Astrocyte (in vitro differentiated cells and primary cell): ENCODE measurements around the gene PLCH2.

Experiments used
- EZH2 ChIP-seq: IDR thresholded peaks from 2 replicates; pipeline ENCODE4 v1.6.1; 2012; ENCODE audit warnings: mild to moderate bottlenecking, low read length, inconsistent platforms; ENCODE audit not compliant: insufficient read depth
- TF ChIP-seq, protein P1 (sequence below): IDR thresholded peaks from 2 replicates; pipeline ENCODE4 v1.5.1; 2011; ENCODE audit warnings: low read depth, mild to moderate bottlenecking, inconsistent platforms, low read length, moderate library complexity; ENCODE audit not compliant: insufficient read depth

DNA sequence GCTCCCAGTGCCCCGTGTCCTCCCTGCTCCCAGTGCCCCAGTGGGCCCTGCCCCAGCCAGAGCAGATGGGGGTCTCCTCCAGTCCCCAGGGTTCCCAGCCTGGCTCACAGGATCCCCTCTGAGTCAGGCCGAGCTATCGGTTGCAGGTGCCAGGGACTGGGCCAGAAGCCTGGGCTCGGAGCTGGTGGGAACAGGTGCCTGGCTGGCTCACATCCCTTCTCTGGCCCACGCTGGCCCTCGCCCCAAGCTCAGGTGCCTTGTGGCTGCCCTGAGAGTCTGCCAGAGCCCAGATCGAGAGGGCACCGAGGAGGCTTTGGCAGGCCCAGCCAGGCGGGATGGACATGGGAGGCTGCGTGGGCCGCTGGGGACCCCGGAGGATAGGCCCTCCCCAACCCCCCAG, 18.9 kb downstream of the PLCH2 start:
- TF ChIP-seq, protein P1, sequence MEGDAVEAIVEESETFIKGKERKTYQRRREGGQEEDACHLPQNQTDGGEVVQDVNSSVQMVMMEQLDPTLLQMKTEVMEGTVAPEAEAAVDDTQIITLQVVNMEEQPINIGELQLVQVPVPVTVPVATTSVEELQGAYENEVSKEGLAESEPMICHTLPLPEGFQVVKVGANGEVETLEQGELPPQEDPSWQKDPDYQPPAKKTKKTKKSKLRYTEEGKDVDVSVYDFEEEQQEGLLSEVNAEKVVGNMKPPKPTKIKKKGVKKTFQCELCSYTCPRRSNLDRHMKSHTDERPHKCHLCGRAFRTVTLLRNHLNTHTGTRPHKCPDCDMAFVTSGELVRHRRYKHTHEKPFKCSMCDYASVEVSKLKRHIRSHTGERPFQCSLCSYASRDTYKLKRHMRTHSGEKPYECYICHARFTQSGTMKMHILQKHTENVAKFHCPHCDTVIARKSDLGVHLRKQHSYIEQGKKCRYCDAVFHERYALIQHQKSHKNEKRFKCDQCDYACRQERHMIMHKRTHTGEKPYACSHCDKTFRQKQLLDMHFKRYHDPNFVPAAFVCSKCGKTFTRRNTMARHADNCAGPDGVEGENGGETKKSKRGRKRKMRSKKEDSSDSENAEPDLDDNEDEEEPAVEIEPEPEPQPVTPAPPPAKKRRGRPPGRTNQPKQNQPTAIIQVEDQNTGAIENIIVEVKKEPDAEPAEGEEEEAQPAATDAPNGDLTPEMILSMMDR: no peak
- no peak for TF ChIP-seq EZH2
